Liver (tissue), 9 donors: ENCODE results near the gene NCAPH2. TPM values are rescaled to one million over a fixed set of nuclear protein-coding genes. Genes with fewer than 3 reads are reported as not detected.

ENCODE experiments used
- DNase-seq: peaks from one replicate; pipeline ENCODE4 v3.0.0-alpha.2; 2017; ENCODE audit warnings: low spot score
- H3K27ac ChIP-seq, 2 donors: one replicate each; pipeline ENCODE4 v1.7.0; 2013; ENCODE audit warnings: inconsistent platforms in 2 of 2, low read length in 2 of 2, control low read depth in 1 of 2, low read depth in 1 of 2, mild to moderate bottlenecking in 1 of 2
- H3K27me3 ChIP-seq, 4 donors: one replicate each; pipeline versions ENCODE4 v1.6.1 to v1.7.0; 2013; ENCODE audit warnings: low read length in 3 of 4, inconsistent platforms in 1 of 4, mild to moderate bottlenecking in 1 of 4, moderate library complexity in 1 of 4; ENCODE audit not compliant: control insufficient read depth in 4 of 4, insufficient read depth in 4 of 4
- H3K36me3 ChIP-seq, 4 donors: one replicate each; pipeline versions ENCODE4 v1.6.1 to v1.7.0; 2013; ENCODE audit warnings: low read length in 3 of 4, mild to moderate bottlenecking in 3 of 4, low read depth in 1 of 4, moderate library complexity in 1 of 4; ENCODE audit not compliant: control insufficient read depth in 4 of 4, insufficient read depth in 3 of 4
- H3K4me1 ChIP-seq, 4 donors: one replicate each; pipeline versions ENCODE4 v1.6.1 to v1.7.0; 2013; ENCODE audit warnings: low read length in 3 of 4, mild to moderate bottlenecking in 3 of 4, moderate library complexity in 1 of 4; ENCODE audit not compliant: control insufficient read depth in 4 of 4, insufficient read depth in 4 of 4
- H3K4me3 ChIP-seq, 3 donors: one replicate each; pipeline versions ENCODE4 v1.6.1 to v1.7.0; 2013; ENCODE audit warnings: low read length in 3 of 3, control low read depth in 1 of 3, low read depth in 1 of 3, mild to moderate bottlenecking in 1 of 3
- H3K9ac ChIP-seq, 2 donors: one replicate each; pipeline ENCODE4 v1.7.0; 2013; ENCODE audit warnings: low read length in 2 of 2, mild to moderate bottlenecking in 2 of 2, moderate library complexity in 2 of 2, control low read depth in 1 of 2, low read depth in 1 of 2
- H3K9me3 ChIP-seq, 4 donors: one replicate each; pipeline versions ENCODE4 v1.6.1 to v1.7.0; 2013; ENCODE audit warnings: low read length in 3 of 4; ENCODE audit not compliant: control insufficient read depth in 4 of 4
- ATF3 ChIP-seq: IDR thresholded peaks from 2 replicates; pipeline ENCODE4 v1.6.1; 2016; ENCODE audit warnings: antibody characterized with exemption
- CTCF ChIP-seq: fragments of 150-350 bp; IDR thresholded peaks from 2 replicates; pipeline ENCODE4 v1.5.1; 2017; ENCODE audit warnings: improper control_type of control experiment, low read depth, low read length; ENCODE audit not compliant: missing input control
- EGR1 ChIP-seq, 2 donors: IDR thresholded peaks; 2 replicates each; pipeline ENCODE4 v1.6.1; 2016 to 2018; ENCODE audit warnings: antibody characterized with exemption in 2 of 2, low read depth in 2 of 2
- FOXA1 ChIP-seq: IDR thresholded peaks from 2 replicates; pipeline ENCODE4 v1.6.1; 2016; ENCODE audit warnings: antibody characterized with exemption
- FOXA2 ChIP-seq: IDR thresholded peaks from 2 replicates; pipeline ENCODE4 v1.6.1; 2016; ENCODE audit warnings: antibody characterized with exemption
- HNF4A ChIP-seq, 2 donors: conservative IDR thresholded peaks; 2 replicates each; pipeline ENCODE4 v1.6.1; 2016; ENCODE audit warnings: antibody characterized with exemption in 2 of 2, mild to moderate bottlenecking in 2 of 2
- HNF4G ChIP-seq: IDR thresholded peaks from 2 replicates; pipeline ENCODE4 v1.6.1; 2016; ENCODE audit warnings: antibody characterized with exemption
- JUND ChIP-seq, 2 donors: IDR thresholded peaks; 2 replicates each; pipeline ENCODE4 v1.6.1; 2016; ENCODE audit warnings: antibody characterized with exemption in 2 of 2
- NR2F2 ChIP-seq: IDR thresholded peaks from 2 replicates; pipeline ENCODE4 v1.6.1; 2016; ENCODE audit warnings: antibody characterized with exemption
- RAD21 ChIP-seq, 2 donors: IDR thresholded peaks; 2 replicates each; pipeline ENCODE4 v1.6.1; 2016; ENCODE audit warnings: antibody characterized with exemption in 2 of 2, mild to moderate bottlenecking in 2 of 2
- RXRA ChIP-seq, 2 donors: IDR thresholded peaks; 2 replicates each; pipeline ENCODE4 v1.6.1; 2017 to 2018; ENCODE audit warnings: antibody characterized with exemption in 2 of 2, mild to moderate bottlenecking in 1 of 2
- SP1 ChIP-seq: IDR thresholded peaks from 2 replicates; pipeline ENCODE4 v1.6.1; 2018; ENCODE audit warnings: antibody characterized with exemption, mild to moderate bottlenecking
- TAF1 ChIP-seq: conservative IDR thresholded peaks from 2 replicates; pipeline ENCODE4 v1.6.1; 2016; ENCODE audit warnings: antibody characterized with exemption, mild to moderate bottlenecking
- YY1 ChIP-seq: IDR thresholded peaks from 2 replicates; pipeline ENCODE4 v1.6.1; 2016; ENCODE audit warnings: antibody characterized with exemption, mild to moderate bottlenecking
- ZBTB33 ChIP-seq: IDR thresholded peaks from 2 replicates; pipeline ENCODE4 v1.6.1; 2016; ENCODE audit warnings: antibody characterized with exemption
- WGBS: extraction: QIAGEN DNeasy Blood & Tissue Kit; methylation state at CpG from one replicate; pipeline ENCODE4 v1.1.7; 2013; 5-methylcytosine and 5-hydroxymethylcytosine counted together
- polyA plus RNA-seq, 2 donors: library from polyadenylated mRNA; stranded (reverse) in 1 of 2; unstranded in 1 of 2; fragments of 200-250 nt in 1 of 2; fragments of >200 nt in 1 of 2; fragmentation: Nextera tagmentation in 1 of 2; extraction: Ambion mirVana in 1 of 2; gene quantifications; one replicate each; pipeline versions ENCODE4 v1.2.1 to v1.2.3, GENCODE V29; 2013 to 2015
- total RNA-seq, 2 donors: library from RNA; depleted of rRNA; stranded (reverse); fragments of >200 nt; gene quantifications; one replicate each; pipeline ENCODE4 v1.2.3, GENCODE V29; 2014
- TF ChIP-seq, protein P1 (sequence below): IDR thresholded peaks from 2 replicates; pipeline ENCODE4 v1.6.1; 2016; ENCODE audit warnings: antibody characterized with exemption
- donor health status: healthy.
- donor health status: healthy.
- donor health status: healthy.
- donor health status: healthy.
- donor health status: healthy.

Gene NCAPH2
- total and polyA plus RNA-seq, 4 donors = 12.0 to 30.8 (median 13.9) TPM

DNA sequence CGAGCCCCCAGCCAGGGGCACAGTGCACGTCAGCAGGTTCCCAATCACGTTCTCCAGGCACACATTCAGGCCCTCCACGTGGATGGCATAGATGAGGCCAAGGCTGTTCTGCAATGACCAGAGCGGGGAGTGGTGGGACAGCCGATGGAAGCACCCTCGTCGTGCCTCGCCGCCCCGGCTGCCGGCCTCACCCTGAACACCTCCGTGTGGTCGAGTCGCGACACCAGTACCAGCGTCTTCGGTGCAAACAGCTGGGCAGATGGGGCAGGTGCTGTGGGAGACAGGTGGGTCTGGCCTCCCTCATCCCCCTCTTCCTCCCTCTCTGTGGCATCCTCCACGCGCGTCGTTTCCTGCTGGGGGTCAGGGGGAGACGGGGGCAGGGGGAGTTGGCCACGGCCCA lies 40.7 kb upstream of the NCAPH2 start:
- H3K4me1 ChIP-seq = peaks cover 0 to 13% (median 3%) of the 10 kb centered on the region in 4 donors
- WGBS = 96% methylated on average over 24 of the region's 24 CpGs
- no peak for DNase-seq

DNA sequence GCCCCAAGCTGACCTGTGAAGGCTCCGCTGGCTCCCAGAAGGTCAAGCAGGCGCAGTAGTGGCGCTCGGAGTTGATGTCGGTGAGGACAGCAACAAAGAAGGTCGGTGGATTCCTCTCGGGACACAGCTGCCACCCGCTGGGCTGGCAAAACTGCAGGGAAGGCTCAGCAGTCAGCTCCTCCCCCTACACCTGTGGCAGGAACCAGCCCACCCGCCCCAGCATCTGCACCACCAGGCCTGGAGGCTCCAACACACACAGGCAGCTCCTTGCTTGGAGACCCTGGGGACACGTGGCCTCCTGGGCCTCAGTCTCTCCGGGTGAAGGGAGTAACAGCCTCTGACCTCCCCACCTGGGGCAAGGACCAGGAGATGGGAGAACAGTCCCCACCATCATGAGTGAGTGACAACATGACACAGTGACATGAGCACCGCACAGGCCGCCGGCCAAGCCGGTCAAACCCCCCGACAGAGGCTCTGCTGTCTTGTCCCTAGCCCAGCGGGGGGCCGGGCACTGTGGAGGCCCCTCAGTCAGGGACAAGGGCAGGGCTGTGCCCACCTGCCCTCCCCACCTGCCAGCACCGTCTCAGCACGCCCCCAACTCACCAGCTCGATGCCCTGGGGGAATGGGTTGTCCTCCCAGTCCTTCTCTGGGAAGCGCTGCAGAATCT lies 40.1 kb upstream of the NCAPH2 start:
- no peaks in the 10 kb centered on the region for H3K27me3 ChIP-seq
- DNase-seq = no peak
- H3K27ac ChIP-seq = no peak overlapping the region
- peaks cover 19 to 45% (median 22%) of the 10 kb centered on the region in 4 donors for H3K36me3 ChIP-seq
- peaks cover 0 to 19% (median 7%) of the 10 kb centered on the region in 4 donors for H3K4me1 ChIP-seq
- no peaks in the 10 kb centered on the region for H3K9me3 ChIP-seq
- H3K9ac ChIP-seq = no peak overlapping the region
- H3K4me3 ChIP-seq = no peak overlapping the region
- 90% methylated on average over 22 of the region's 22 CpGs for WGBS
- TF ChIP-seq TAF1 (no peak), FOXA2 (no peak), ZBTB33 (no peak), SP1 (no peak), NR2F2 (no peak), CTCF (no peak), EGR1 (IDR thresholded peaks at IDR 0.05; ENCODE audit: low read depth in 2 of 2) (no peak), HNF4G (no peak), RXRA (IDR thresholded peaks at IDR 0.05) (no peak), RAD21 (IDR thresholded peaks at IDR 0.05) (no peak), YY1 (no peak), FOXA1 (no peak)
- TF ChIP-seq, protein P1, sequence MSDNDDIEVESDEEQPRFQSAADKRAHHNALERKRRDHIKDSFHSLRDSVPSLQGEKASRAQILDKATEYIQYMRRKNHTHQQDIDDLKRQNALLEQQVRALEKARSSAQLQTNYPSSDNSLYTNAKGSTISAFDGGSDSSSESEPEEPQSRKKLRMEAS = no peak

More for the DNA sequence above, 40.7 kb upstream of the NCAPH2 start:
- no peak overlapping the region for H3K27ac ChIP-seq
- H3K4me3 ChIP-seq = no peak overlapping the region
- H3K9me3 ChIP-seq = no peaks in the 10 kb centered on the region
- TF ChIP-seq FOXA2 (no peak), FOXA1 (no peak), HNF4A (conservative IDR thresholded peaks at IDR 0.05) (no peak), JUND (IDR thresholded peaks at IDR 0.05) (no peak), TAF1 (no peak), ATF3 (no peak), RAD21 (IDR thresholded peaks at IDR 0.05) (no peak)
- H3K9ac ChIP-seq = no peak overlapping the region
- H3K36me3 ChIP-seq = peaks cover 19 to 50% (median 22%) of the 10 kb centered on the region in 4 donors
- H3K27me3 ChIP-seq = no peaks in the 10 kb centered on the region
